ENCODE results near the gene CASP8.
A peak's percentile ranks its signal among the peaks of the same experiment; 100 is the strongest.
"Not testable (repeated sequence)": the region's sequence is repeated elsewhere in the genome, so short reads cannot be mapped to it uniquely, and the experiment has no call there.

Gene CASP8

GRCh38 chr2:201269764-201270163 is 9.4 kb downstream of the CASP8 start:
- DNase-seq (ENCODE audit: low spot score), result no peak

GRCh38 chr2:201270293-201271001 is 10.1 kb downstream of the CASP8 start:
- DNase-seq (ENCODE audit: low spot score), result no peak

- no peak for DNase-seq (ENCODE audit: low spot score)
Observed at GRCh38 chr2:201271917-201272316, 11.6 kb downstream of the CASP8 start.

DNA sequence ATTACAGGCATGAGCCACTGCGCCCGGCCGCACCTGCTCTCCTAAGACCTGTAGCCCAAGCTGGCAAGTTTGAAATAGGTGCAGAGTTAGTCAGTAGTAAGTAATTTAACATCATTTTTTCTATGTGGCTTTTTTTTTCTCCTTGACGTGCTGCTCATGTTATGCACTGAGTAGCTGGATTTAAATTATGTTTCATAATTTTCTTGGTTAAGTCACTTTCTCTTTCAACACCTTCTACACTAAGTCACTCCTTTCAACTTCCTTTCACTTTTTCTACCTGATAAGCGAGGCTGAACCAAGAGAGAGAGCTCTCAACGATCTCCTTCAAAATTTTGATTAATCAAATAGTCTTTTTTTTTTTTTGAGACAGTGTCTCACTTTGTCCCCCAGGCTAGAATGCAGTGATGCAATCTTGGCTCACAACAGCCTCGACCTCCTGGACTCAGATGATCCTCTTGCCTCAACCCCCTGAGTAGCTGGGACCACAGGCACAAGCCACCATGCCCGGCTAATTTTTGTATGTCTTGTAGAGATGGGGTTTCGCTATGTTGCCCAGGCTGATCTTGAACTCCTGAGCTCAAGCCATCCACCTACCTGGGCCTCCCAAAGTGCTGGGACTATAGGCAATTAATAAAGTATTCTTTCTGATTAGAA is 13.1 kb downstream of the CASP8 start:
- no peak for DNase-seq (ENCODE audit: low spot score)

DNA sequence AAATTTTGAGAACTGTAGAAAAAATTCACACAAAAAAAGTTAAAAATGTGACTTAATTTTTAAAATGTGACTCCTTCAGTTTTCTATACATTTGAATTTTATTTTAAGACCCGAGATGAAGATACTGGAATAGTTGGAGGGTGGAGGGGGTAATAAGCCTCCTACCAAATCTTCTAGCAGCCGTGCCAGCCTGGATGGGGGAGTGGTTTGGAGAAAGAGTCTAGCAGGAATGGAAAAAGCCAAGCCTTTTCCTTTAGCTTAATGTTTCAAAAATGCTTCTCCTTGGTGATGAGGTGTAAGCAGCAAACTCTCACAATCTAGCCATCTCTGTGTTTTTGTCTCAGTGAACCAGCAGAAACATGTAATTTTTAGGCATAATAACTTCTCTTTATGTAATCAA is 14.7 kb downstream of the CASP8 start:
- no peak for DNase-seq (ENCODE audit: low spot score)

- no peak for DNase-seq (ENCODE audit: low spot score)
Observed at GRCh38 chr2:201275990-201276389, 15.7 kb downstream of the CASP8 start.

DNA sequence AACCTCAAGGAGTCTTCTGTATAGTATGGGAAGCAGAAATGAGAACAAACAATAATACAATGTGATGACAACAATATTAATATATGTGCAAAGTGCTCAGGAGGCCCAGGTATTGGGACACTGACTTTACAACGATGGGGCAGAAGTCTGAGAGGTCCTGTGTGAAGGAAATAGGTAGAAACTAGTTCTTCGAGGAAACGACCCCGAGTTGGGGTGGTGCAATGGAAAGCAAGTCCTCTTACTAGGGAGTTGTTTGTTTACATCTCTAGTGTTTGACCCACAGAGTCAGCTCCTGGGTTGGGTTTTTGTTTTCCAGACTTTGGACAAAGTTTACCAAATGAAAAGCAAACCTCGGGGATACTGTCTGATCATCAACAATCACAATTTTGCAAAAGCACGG is 16.2 kb downstream of the CASP8 start:
- no peak for DNase-seq (ENCODE audit: low spot score)

- DNase-seq (ENCODE audit: low spot score), result no peak
Observed at GRCh38 chr2:201279079-201279478, 18.7 kb downstream of the CASP8 start.

DNA sequence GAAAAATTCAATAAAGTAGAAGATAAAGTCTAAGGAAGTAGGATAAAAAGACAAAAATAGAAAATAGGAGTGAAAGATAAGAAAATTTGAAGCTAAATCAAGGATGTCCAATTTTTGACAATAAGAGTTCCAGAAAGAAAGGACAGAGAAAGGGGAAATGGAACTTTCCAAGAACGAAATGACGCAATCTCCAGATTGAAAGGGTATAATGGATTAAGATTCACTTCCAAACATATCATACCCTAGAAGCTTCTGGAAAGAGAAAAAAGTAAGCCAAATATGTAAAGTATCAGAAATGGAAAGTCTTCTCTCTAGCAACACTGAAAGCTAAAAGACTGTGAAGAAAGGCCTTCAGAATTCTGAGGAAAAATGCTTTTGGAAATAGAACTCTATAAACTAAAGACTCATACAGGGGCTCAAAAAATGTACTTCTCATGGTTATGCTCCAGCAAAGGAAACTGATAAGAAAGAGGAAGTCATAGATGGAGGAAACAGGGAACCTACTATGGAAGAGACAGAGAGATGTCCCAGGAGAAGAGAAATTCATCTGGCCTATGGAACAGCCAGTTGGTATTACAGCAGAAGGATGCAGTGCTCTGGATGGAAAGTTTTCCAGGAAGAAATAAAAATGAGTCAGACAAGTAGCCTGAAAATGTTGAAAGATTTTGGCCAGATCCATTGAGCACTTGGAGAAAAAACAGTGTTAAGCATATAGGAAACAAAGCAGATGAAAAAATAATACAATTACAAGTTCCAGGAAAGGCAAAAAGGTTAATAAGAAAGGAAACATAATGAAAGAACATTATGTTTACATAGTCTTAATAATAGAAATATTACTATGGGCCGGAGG is 20.1 kb downstream of the CASP8 start:
- DNase-seq (ENCODE audit: low spot score), result no peak

GRCh38 chr2:201285499-201285898 is 25.2 kb downstream of the CASP8 start:
- no peak for DNase-seq (ENCODE audit: low spot score)

DNA sequence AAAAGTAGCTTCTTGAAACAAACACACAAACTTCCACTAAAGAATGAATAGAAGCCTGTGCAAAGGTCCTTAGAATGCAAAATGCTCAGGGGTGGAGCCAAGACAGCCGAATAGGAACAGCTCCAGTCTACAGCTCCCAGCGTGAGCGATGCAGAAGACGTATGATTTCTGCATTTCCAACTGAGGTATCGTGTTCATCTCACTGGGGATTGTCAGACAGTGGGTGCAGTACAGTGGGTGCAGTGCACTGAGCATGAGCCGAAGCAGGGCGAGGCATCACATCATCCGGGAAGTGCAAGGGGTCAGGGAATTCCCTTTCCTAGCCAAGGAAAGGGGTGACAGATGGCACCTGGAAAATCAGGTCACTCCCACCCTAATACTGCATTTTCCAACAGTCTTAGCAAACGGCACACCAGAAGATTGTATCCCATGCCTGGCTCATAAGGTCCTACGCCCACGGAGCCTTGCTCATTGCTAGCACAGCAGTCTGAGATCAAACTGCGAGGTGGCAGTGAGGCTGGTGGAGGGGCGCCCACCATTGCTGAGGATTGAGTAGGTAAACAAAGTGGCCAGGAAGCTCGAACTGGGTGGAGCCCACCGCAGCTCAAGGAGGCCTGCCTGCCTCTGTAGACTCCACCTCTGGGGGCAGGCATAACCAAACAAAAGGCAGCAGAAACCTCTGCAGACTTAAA is 30.3 kb downstream of the CASP8 start:
- DNase-seq (ENCODE audit: low spot score), result not testable (repeated sequence)

- no peak for DNase-seq (ENCODE audit: low spot score)
Observed at GRCh38 chr2:201298462-201299052, 38.2 kb downstream of the CASP8 start.

GRCh38 chr2:201299929-201300328 is 39.6 kb downstream of the CASP8 start:
- DNase-seq (ENCODE audit: low spot score), result not testable (repeated sequence)

- no peak for DNase-seq (ENCODE audit: low spot score)
Observed at GRCh38 chr2:201307876-201308275, 47.5 kb downstream of the CASP8 start.

- DNase-seq (ENCODE audit: low spot score), result no peak
Observed at GRCh38 chr2:201308914-201309313, 48.6 kb downstream of the CASP8 start.

GRCh38 chr2:201313362-201313761 is 53.0 kb downstream of the CASP8 start:
- DNase-seq (ENCODE audit: low spot score), result no peak

DNA sequence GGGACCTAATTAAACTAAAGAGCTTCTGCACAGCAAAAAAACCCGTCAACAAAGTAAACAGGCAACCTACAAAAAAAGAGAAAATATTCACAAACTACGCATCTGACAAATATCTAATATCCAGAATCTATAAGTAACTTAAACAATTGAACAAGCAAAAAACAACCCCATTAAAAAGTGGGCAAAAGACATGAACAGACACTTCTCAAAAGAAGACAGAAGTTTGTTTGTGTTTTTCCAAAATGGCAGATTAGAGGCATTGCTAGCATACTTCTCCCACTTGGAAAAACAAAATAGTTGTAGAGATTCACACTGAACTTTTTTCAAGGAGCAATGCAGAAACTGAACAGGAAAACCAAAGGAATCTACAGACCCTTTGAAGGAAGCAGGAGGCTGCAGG is 59.2 kb downstream of the CASP8 start:
- no peak for DNase-seq (ENCODE audit: low spot score)

DNA sequence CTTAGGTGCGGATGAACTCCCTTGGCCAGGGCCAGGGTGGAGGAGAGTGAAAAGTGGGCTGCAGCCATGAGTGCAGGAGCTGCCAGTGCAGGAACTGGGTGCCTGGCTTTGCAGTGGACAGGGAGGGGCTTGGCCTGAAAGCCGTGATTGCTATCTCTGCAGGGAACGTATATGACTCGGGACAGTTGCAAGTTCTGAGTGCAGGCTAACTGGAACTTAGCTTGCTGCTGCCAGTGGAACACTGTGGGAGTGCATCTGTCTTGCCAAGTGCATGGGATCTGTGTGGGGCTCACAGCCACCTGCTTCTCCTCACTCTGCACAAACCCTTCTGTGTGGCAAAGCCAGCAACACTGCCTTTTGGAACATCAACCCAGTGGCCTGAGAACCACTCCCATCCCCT is 59.9 kb downstream of the CASP8 start:
- no peak for DNase-seq (ENCODE audit: low spot score)

DNA sequence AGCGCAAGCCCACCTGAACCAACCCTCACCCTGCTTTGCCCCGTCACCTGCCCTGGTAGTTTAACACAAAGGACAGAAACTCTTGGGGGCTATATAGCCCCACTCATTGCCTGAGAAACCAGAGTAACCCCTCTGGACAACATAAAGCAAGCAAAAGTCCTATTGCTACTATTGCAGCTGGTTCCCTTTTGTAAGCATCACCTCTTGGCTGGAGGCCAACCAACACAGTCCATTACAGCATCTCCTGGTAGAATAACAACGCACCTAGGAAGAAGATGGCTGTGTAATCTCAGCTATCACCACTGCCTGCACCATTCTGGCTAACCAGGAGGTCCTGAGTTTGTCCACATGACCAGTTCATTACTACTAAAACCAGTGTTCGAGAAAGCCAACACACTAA is 60.4 kb downstream of the CASP8 start:
- peak; percentile 7 for DNase-seq (ENCODE audit: low spot score)

DNA sequence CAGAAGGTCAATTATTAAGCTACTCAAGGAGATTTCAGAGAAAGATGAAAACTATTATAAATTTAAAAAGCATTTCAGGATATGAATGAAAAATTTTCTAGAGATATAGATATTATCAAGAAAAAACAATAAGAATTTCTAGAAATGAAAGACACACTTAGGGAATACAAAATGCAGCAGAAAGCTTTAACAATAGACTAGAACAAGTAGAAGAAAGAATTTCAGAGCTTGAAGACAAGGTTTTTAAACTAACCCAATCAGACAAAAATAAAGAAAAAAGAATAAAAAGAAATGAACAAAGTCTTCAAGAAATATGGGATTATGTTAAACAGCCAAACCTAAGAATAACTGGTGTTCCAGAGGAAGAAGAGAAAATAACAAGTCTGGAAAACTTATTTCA is 62.4 kb downstream of the CASP8 start:
- no peak for DNase-seq (ENCODE audit: low spot score)

- no peak for DNase-seq (ENCODE audit: low spot score)
Observed at GRCh38 chr2:201327678-201328077, 67.3 kb downstream of the CASP8 start.

DNA sequence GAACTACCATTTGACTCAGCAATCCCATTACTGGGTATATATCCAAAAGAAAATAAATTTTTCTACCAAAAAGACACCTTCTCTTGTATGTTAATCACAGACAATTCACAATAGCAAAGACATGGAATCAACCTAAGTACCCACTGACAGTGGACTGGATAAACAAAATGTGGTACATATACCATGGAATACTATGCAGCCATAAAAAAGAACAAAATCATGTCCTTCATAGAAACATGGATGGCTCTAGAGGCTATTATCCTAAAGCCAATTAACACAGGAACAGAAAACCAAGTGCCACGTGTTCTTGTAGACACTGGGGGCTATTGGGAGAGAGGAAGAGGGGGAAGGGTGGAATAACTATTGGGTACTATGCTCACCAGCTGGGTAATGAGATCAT is 69.1 kb downstream of the CASP8 start:
- DNase-seq (ENCODE audit: low spot score), result no peak

Measured in NAMALWA (cell line).